Measurements from ENCODE around the gene GUK1. TPM values are rescaled to one million over a fixed set of nuclear protein-coding genes. Genes with fewer than 3 reads are reported as not detected.

GUK1 gene
- total RNA-seq, 2 experiments from 2014 or later, result 196 to 270 TPM

DNA sequence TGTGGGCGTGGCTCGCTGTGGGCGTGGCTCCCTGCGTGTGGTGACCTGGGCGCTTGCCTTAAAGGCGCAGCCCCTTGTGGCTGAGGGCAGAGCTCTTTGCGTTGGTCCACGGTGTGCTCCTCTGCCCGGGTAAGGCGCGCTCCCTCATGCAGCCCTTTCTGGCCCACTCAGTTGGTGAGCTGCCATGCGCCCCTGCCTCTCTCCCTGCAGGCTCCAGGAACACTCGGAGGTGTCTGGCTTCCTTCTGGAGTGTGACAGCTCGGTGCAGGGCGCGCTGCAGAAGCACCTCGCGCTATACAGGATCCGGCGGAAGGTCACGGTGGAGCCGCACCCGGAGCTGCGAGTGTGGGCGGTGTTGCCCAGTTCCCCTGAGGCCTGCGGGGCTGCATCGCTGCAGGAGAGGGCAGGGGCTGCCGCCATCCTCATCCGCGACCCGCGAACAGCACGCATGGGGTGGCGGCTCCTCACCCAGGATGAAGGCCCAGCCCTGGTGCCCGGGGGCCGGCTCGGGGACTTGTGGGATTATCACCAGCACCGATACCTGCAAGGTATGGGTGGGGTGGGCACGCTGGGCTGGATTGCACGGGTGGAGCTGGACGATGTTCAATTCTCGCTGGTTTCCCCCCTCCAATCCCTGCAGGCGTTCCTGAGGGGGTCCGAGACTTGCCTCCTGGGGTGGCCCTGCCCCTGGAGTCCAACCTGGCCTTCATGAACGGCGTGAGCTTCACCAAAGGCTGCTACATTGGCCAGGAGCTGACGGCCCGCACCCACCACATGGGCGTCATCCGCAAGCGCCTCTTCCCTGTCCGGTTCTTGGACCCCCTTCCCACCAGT, 34.6 kb downstream of the GUK1 start:
- H3K9me3 Mint-ChIP-seq (ENCODE audit: low read depth), result no peaks in the 10 kb centered on the region
- H3K36me3 Mint-ChIP-seq (ENCODE audit: low read depth), result no peaks in the 10 kb centered on the region
- peak; percentile 67 for ATAC-seq
- H3K27me3 Mint-ChIP-seq, result no peaks in the 10 kb centered on the region
- H3K4me3 Mint-ChIP-seq, result no peak overlapping the region
- H3K27ac Mint-ChIP-seq, result no peak overlapping the region
- CTCF ChIA-PET, result interaction anchor here (1.1 kb wide), 1 partner anchor 312 kb away, joined by 3 read pairs; no protein-coding TSS in a partner anchor
- peak; percentile 59 for DNase-seq
- no peaks in the 10 kb centered on the region for H3K4me1 Mint-ChIP-seq
- intact Hi-C loops (cut with DNase I, micrococcal nuclease), result loop anchor here (1.0 to 2.0 kb wide), 10 partner anchors 8 to 386 kb away; partner anchors contain the start of genes ARF1 (in 1 of the 2), GUK1 (in 1 of the 2), IBA57 (in 1 of the 2) and MRPL55 (in 1 of the 2)
- POLR2A ChIA-PET, result interaction anchor here (0.7 to 1.7 kb wide), 3 partner anchors 10 to 175 kb away, joined by 3 to 9 read pairs (median 4); partner anchors contain the start of genes GUK1 and IBA57

DNA sequence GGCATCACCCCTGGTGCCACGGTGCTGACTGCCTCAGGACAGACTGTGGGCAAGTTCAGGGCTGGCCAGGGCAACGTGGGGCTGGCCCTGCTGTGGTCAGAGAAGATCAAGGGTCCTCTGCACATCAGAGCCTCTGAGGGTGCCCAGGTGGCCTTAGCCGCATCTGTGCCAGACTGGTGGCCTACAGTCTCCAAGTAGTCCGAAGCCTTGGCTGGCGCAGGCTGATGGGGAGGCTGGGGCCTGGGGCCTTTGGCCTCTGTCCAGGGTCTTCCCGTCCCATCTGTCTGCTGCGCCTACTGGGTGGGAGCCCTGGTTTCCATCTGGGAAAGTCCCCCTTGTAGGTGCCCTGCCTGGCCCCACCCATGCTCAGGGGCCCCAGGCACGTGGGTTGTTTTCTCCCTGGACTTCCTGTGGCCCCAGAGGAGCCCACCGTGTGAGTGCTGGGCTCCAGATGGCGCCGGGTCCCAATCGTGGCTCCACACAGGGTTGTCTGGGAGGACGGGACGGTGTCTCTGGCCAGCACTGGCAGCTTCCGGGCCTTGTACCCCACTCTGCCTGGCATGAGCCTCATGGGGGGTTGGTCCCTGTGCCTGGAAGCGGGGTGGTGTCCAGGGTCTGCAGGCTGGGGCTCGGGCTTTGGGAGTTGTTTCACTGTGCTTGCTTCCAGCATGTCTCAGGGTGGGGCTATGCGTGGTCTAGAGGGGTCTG, 35.4 kb downstream of the GUK1 start:
- POLR2A ChIA-PET, result no interaction called here
- intact Hi-C loops (cut with DNase I, micrococcal nuclease), result loop anchor here in 1 of 2 experiments (2.0 kb wide), 4 partner anchors 93 to 231 kb away; partner anchors contain the start of genes ARF1 and TRIM11
- no peak for DNase-seq
- no peaks in the 10 kb centered on the region for H3K36me3 Mint-ChIP-seq (ENCODE audit: low read depth)
- no peaks in the 10 kb centered on the region for H3K4me1 Mint-ChIP-seq
- no peak overlapping the region for H3K27ac Mint-ChIP-seq
- H3K9me3 Mint-ChIP-seq (ENCODE audit: low read depth), result no peaks in the 10 kb centered on the region
- H3K27me3 Mint-ChIP-seq, result no peaks in the 10 kb centered on the region
- H3K4me3 Mint-ChIP-seq, result no peak overlapping the region
- CTCF ChIA-PET, result no interaction called here
- ATAC-seq, result no peak

DNA sequence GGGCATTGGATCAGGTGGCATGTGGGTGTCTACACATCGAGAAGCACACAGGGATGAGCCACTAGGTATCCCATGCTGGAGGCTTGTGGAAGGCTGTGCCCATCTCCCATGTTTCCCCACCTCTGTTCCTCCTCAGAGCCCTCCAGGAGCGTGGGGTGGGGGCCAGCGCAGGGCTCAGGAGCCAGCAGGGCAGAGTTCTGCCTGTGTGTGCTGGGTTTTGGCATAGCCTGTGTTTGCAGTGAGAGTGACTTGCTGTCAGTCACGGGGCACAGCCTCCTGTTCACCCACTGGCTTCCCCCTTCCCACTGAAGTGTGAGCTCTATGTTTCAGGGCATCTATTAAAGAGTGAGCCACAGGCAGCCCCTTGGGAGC, 35.9 kb downstream of the GUK1 start:
- no peak for ATAC-seq
- H3K27ac Mint-ChIP-seq, result no peak overlapping the region
- no peaks in the 10 kb centered on the region for H3K27me3 Mint-ChIP-seq
- no peaks in the 10 kb centered on the region for H3K4me1 Mint-ChIP-seq
- ChIA-PET CTCF (interaction anchor here (1.3 kb wide), 1 partner anchor 325 kb away, joined by 3 read pairs; no protein-coding TSS in a partner anchor), POLR2A (no interaction called here)
- no peak for DNase-seq
- intact Hi-C loops (cut with DNase I, micrococcal nuclease), result no loop called here
- H3K36me3 Mint-ChIP-seq (ENCODE audit: low read depth), result no peaks in the 10 kb centered on the region
- H3K9me3 Mint-ChIP-seq (ENCODE audit: low read depth), result no peaks in the 10 kb centered on the region
- H3K4me3 Mint-ChIP-seq, result no peak overlapping the region

DNA sequence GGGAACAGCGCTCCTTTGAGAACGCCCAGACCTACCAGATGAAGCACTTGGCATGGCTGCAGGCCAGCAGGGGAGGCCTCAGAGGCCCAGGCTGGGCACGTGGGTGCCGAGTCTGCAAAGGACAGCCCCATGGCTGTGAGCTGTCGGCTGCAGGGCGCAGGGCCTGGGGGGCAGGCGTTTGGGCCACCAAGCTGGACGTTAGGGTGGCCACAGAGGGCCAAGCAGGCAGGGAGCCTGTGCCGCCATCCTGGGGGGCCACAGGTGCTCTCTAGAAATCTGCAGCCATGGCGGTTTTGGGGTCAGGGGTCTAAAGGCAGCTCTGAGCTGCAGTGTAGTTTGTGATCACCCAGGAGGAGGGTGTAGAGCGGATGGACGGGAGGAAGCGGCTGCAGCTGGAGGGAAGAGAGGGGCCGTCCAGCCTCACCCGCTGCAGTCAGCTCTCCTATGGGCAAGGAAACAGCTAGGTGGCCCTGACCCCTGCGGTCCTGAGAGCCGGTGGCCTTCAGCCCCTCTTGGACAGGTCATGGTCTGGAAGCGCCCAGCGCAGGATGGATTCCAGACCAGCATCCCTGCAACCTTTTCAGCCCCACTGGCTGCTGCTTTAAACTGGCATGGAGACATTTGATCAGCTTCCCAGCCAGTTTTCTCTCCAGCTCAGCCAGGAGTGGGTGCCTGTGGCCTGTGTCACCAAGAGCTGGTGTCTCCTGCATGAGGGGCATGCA, 36.5 kb downstream of the GUK1 start:
- CTCF ChIA-PET, result interaction anchor here (1.3 to 1.6 kb wide), 2 partner anchors 10 to 325 kb away, joined by 3 to 8 read pairs; no protein-coding TSS in a partner anchor
- DNase-seq (no peak), ATAC-seq (no peak)
- POLR2A ChIA-PET, result interaction anchor here (0.6 kb wide), 1 partner anchor 46 kb away, joined by 3 read pairs; no protein-coding TSS in a partner anchor
- Mint-ChIP-seq H3K9me3 (ENCODE audit: low read depth) (no peaks in the 10 kb centered on the region), H3K27me3 (no peaks in the 10 kb centered on the region), H3K27ac (no peak overlapping the region), H3K36me3 (ENCODE audit: low read depth) (no peaks in the 10 kb centered on the region), H3K4me3 (no peak overlapping the region), H3K4me1 (no peaks in the 10 kb centered on the region)
- intact Hi-C loops (cut with DNase I, micrococcal nuclease), result no loop called here

DNA sequence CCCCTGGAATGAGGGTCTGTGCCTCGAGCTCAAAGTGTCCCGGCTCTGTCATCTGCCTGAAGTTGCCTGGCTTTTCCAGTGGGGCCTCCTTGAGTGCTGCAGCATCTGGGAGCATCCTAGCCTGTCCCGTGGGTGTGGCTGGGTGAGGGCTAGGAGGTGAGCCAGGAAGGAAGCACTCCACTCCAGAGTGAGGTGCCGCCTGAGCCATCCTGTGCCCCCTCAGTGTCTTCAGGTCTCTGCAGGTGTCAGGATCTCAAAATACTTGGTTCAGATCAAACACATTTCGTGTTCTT, 37.0 kb downstream of the GUK1 start:
- H3K27me3 Mint-ChIP-seq, result no peaks in the 10 kb centered on the region
- no peaks in the 10 kb centered on the region for H3K9me3 Mint-ChIP-seq (ENCODE audit: low read depth)
- intact Hi-C loops (cut with DNase I, micrococcal nuclease), result no loop called here
- no peak overlapping the region for H3K27ac Mint-ChIP-seq
- DNase-seq (no peak), ATAC-seq (no peak)
- POLR2A ChIA-PET, result interaction anchor here (0.6 kb wide), 1 partner anchor 46 kb away, joined by 3 read pairs; no protein-coding TSS in a partner anchor
- H3K4me3 Mint-ChIP-seq, result no peak overlapping the region
- H3K36me3 Mint-ChIP-seq (ENCODE audit: low read depth), result no peaks in the 10 kb centered on the region
- CTCF ChIA-PET, result interaction anchor here (1.3 to 1.6 kb wide), 2 partner anchors 10 to 324 kb away, joined by 3 to 8 read pairs; no protein-coding TSS in a partner anchor
- H3K4me1 Mint-ChIP-seq, result no peaks in the 10 kb centered on the region

DNA sequence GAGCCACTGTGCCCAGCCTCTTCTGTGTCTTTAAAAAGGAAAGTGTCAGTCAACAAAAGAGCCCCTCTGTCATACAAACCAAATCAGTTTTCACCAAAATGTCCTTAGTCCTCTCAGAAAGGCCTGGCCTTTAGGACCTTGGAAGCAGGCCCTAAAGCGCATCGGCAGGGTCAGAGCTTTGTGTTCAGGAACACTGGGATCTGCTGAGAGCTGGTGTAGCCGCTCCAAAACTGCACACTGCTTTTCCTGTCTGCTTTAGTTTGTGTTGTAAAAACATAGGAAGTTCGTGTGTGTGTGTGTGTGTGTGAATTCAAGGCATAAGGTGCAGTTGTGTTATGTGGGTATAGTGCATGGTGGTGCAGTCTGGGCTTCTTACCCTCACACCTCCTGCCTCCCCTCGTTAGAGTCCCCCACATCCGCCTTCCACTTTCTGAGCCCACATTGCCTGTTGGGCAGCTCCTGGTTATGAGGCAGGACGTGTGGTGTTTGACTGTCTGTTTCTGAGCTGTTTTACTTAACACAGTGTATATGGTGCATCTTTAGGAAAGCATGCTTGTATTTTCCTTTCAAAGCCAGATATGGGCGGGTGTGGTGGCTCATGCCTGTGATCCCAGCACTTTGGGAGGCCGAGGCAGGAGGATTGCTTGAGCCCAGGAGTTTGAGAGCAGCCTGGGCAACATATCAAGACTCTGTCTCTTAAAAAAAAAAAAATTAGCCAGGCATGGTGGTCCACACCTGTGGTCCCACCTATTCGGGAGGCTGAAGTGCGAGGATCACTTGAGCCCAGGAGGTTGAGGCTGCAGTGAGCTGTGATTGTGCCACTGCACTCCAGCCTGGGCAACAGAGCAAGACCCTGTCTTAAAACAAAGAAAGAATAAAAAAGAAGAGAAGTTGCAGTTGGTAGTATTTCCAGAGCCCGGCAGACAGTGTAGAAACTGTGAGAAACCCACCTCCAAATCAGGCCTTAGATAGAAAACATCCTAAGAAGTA, 37.9 kb downstream of the GUK1 start:
- no peak overlapping the region for H3K4me3 Mint-ChIP-seq
- intact Hi-C loops (cut with DNase I, micrococcal nuclease), result no loop called here
- CTCF ChIA-PET, result interaction anchor here (0.7 to 1.9 kb wide), 3 partner anchors 11 to 375 kb away, joined by 3 to 8 read pairs (median 5); no protein-coding TSS in a partner anchor

DNA sequence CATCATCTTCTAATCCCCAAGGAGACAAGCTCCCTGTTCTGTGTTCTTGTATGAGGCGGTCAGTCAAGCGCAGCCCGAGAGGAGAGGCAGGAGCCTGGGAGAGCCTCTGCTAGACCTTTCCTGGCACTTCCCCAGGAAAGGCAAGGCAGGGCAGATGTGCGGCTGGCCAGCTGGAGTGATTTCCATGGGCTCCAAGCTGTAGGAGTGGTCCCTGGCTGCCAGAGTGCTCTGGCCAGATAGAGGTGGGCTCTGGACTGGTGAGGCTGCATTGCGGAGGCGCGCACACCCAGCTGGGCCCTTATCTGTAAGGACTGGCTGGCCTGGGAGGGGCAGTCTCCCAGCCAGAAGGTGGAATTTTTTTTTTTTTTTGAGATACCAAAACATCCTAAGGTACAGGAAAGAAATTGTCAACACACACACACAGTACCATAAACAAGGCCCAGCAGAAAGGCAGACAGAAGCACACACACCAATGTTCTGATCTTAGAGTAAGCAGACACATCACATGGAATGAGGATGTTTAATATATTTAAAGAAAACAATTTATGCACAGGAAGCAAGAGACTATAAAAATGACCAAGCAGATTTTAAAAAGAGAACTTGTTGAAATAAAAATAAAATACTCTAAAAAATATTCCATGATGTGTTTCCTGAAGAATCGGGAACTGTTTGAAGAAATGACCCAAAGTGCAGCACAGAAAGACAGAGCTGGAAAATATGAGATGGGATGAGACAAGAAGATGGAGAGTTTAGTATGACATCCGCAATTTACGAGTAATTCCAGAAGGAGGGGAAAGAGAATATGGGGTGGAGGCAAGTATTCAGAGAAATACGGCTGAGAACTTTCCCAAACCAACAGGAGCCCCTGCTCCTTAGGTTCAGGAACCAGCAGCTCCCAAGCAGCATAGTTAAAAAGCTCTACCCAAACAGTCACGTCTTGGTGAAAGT, 38.9 kb downstream of the GUK1 start:
- ChIA-PET POLR2A (no interaction called here), CTCF (interaction anchor here (0.7 to 1.9 kb wide), 4 partner anchors 13 to 376 kb away, joined by 3 to 6 read pairs (median 4); no protein-coding TSS in a partner anchor)
- Mint-ChIP-seq H3K36me3 (ENCODE audit: low read depth) (no peaks in the 10 kb centered on the region), H3K9me3 (ENCODE audit: low read depth) (no peaks in the 10 kb centered on the region), H3K27me3 (no peaks in the 10 kb centered on the region), H3K4me3 (no peak overlapping the region), H3K27ac (no peak overlapping the region), H3K4me1 (no peaks in the 10 kb centered on the region)
- DNase-seq (no peak), ATAC-seq (no peak)
- intact Hi-C loops (cut with DNase I, micrococcal nuclease), result no loop called here

More for the DNA sequence above, 37.9 kb downstream of the GUK1 start:
- Mint-ChIP-seq H3K27ac (no peak overlapping the region), H3K36me3 (ENCODE audit: low read depth) (no peaks in the 10 kb centered on the region), H3K4me1 (no peaks in the 10 kb centered on the region), H3K27me3 (no peaks in the 10 kb centered on the region), H3K9me3 (ENCODE audit: low read depth) (no peaks in the 10 kb centered on the region)
- DNase-seq (no peak), ATAC-seq (no peak)
- POLR2A ChIA-PET, result no interaction called here

DNA sequence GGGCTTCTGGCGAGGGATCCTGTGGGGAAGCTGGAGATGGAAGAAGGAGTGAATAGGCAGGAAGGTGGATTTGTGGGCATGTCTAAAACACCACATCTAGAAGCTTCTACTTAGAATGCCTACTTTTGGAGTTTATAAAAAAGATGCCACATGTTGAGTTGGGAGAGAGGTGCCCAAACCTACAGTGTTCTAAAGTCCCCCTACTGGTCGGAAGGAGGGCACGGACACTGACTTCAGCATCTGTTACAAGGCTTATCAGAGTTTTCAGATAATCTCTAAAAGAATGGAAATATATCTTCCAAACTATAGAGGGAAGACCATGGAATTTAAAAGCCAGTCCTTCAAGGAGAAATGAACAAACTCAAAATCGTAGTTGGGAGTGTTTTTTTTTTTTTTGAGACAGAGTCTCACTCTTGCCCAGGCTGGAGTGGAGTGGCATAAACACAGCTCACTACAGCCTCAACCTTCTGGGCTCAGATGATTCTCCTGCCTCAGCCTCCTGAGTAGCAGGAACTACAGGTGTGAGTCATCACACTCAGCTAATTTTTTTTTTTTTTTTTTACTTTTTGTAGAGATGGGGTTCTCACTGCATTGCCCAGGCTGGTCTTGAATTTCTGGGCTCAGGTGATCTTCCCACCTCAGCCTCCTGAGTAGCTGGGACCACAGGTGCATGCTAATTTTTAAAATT, 40.3 kb downstream of the GUK1 start:
- Mint-ChIP-seq H3K9me3 (ENCODE audit: low read depth) (no peaks in the 10 kb centered on the region), H3K27ac (no peak overlapping the region), H3K27me3 (no peaks in the 10 kb centered on the region), H3K4me3 (no peak overlapping the region), H3K36me3 (ENCODE audit: low read depth) (no peaks in the 10 kb centered on the region), H3K4me1 (peaks cover 3% of the 10 kb centered on the region)
- DNase-seq (peak; percentile 13), ATAC-seq (peak; percentile 55)
- CTCF ChIA-PET, result interaction anchor here (1.0 to 1.4 kb wide), 3 partner anchors 14 to 60 kb away, joined by 3 to 6 read pairs (median 3); no protein-coding TSS in a partner anchor
- intact Hi-C loops (cut with DNase I, micrococcal nuclease), result loop anchor here in 1 of 2 experiments (5.0 kb wide), 1 partner anchor 183 kb away; no protein-coding TSS in a partner anchor
- POLR2A ChIA-PET, result no interaction called here

DNA sequence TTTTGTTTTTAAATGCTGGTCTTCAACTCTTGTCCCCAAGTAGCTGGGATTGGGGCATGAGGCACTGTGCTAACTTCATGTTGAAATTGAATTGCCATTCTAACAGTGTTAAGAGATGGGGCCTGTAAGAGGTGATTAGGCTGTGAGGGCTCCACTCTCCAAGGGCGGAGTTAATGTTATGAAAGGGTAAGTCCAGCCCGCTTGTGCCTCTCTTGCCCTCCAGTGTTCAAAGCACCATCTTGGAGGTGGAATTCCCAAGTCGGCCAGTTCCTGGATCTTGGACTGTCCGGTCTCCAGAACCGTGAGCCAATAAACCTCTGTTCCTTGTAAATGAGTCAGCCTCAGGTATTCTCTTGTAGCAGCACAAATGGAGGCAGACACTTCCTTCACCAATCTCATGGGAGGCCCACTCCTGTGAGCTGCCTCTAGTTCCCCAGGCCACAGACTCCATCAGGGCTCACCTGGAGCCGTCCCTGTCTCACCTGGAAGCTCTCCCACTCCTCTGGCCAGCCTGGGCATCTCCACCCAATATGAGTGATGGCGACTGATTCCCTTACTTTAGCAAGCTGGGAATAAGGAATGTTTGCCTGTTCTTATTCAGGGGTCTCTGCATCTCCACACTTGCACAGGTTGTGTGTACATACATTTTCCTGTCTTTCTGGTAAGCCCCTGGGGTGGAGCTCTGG, 41.0 kb downstream of the GUK1 start:
- ATAC-seq (no peak), DNase-seq (no peak)
- ChIA-PET CTCF (interaction anchor here (0.7 to 1.4 kb wide), 2 partner anchors 16 to 72 kb away, joined by 3 to 6 read pairs; no protein-coding TSS in a partner anchor), POLR2A (interaction anchor here (0.7 kb wide), 1 partner anchor 44 kb away, joined by 3 read pairs; no protein-coding TSS in a partner anchor)
- H3K4me1 Mint-ChIP-seq, result peaks cover 10% of the 10 kb centered on the region
- intact Hi-C loops (cut with DNase I, micrococcal nuclease), result loop anchor here in 1 of 2 experiments (5.0 kb wide), 1 partner anchor 184 kb away; no protein-coding TSS in a partner anchor
- no peaks in the 10 kb centered on the region for H3K27me3 Mint-ChIP-seq
- H3K4me3 Mint-ChIP-seq, result no peak overlapping the region
- H3K27ac Mint-ChIP-seq, result no peak overlapping the region
- H3K9me3 Mint-ChIP-seq (ENCODE audit: low read depth), result no peaks in the 10 kb centered on the region
- no peaks in the 10 kb centered on the region for H3K36me3 Mint-ChIP-seq (ENCODE audit: low read depth)
